Measurements from ENCODE around the gene PTX4.
"Not testable (repeated sequence)": the region's sequence is repeated elsewhere in the genome, so short reads cannot be mapped to it uniquely, and the experiment has no call there.

PTX4 gene

GRCh38 chr16:1492082-1492922, 3.6 kb upstream of the PTX4 start:
- DNase-seq, result no peak
- in situ Hi-C loops (cut with HindIII; ENCODE audit: low pct_ligation_motif_present, low pct_unique_long_range_greater_than_20kb, low sequenced_read_pairs), result no loop called here

GRCh38 chr16:1491327-1491726, 2.6 kb upstream of the PTX4 start:
- in situ Hi-C loops (cut with HindIII; ENCODE audit: low pct_ligation_motif_present, low pct_unique_long_range_greater_than_20kb, low sequenced_read_pairs), result no loop called here
- no peak for DNase-seq

- DNase-seq, result no peak
- in situ Hi-C loops (cut with HindIII; ENCODE audit: low pct_ligation_motif_present, low pct_unique_long_range_greater_than_20kb, low sequenced_read_pairs), result loop anchor here (10.0 kb wide), 1 partner anchor 54 kb away; the partner anchor contains the start of gene PERCC1
Observed at GRCh38 chr16:1489077-1489476, 333 bp upstream of the PTX4 start.

GRCh38 chr16:1488054-1488601, 616 bp downstream of the PTX4 start:
- no peak for DNase-seq
- in situ Hi-C loops (cut with HindIII; ENCODE audit: low pct_ligation_motif_present, low pct_unique_long_range_greater_than_20kb, low sequenced_read_pairs), result loop anchor here (10.0 kb wide), 1 partner anchor 53 kb away; the partner anchor contains the start of gene PERCC1

- no peak for DNase-seq
- in situ Hi-C loops (cut with HindIII; ENCODE audit: low pct_ligation_motif_present, low pct_unique_long_range_greater_than_20kb, low sequenced_read_pairs), result loop anchor here (10.0 kb wide), 1 partner anchor 53 kb away; the partner anchor contains the start of gene PERCC1
Observed at GRCh38 chr16:1487395-1488053, 1.2 kb downstream of the PTX4 start.

- in situ Hi-C loops (cut with HindIII; ENCODE audit: low pct_ligation_motif_present, low pct_unique_long_range_greater_than_20kb, low sequenced_read_pairs), result loop anchor here (10.0 kb wide), 1 partner anchor 52 kb away; the partner anchor contains the start of gene PERCC1
- no peak for DNase-seq
Observed at GRCh38 chr16:1486551-1487390, 2.0 kb downstream of the PTX4 start.

- in situ Hi-C loops (cut with HindIII; ENCODE audit: low pct_ligation_motif_present, low pct_unique_long_range_greater_than_20kb, low sequenced_read_pairs), result loop anchor here (10.0 kb wide), 1 partner anchor 51 kb away; the partner anchor contains the start of gene PERCC1
- DNase-seq, result no peak
Observed at GRCh38 chr16:1485847-1486496, 2.8 kb downstream of the PTX4 start.

- in situ Hi-C loops (cut with HindIII; ENCODE audit: low pct_ligation_motif_present, low pct_unique_long_range_greater_than_20kb, low sequenced_read_pairs), result loop anchor here (10.0 kb wide), 1 partner anchor 47 kb away; the partner anchor contains the start of gene PERCC1
Observed at GRCh38 chr16:1481906-1482835, 6.6 kb downstream of the PTX4 start.

GRCh38 chr16:1478937-1479336, 9.8 kb downstream of the PTX4 start:
- DNase-seq; in situ Hi-C loops (cut with HindIII; ENCODE audit: low pct_ligation_motif_present, low pct_unique_long_range_greater_than_20kb, low sequenced_read_pairs): not testable (repeated sequence)

More at GRCh38 chr16:1481906-1482835, 6.6 kb downstream of the PTX4 start:
- DNase-seq, result peak; percentile 79

GRCh38 chr16:1477033-1477432, 11.7 kb downstream of the PTX4 start:
- in situ Hi-C loops (cut with HindIII; ENCODE audit: low pct_ligation_motif_present, low pct_unique_long_range_greater_than_20kb, low sequenced_read_pairs), result no loop called here
- no peak for DNase-seq

- in situ Hi-C loops (cut with HindIII; ENCODE audit: low pct_ligation_motif_present, low pct_unique_long_range_greater_than_20kb, low sequenced_read_pairs), result no loop called here
- no peak for DNase-seq
Observed at GRCh38 chr16:1475552-1476114, 13.1 kb downstream of the PTX4 start.

- peak; percentile 78 for DNase-seq
- in situ Hi-C loops (cut with HindIII; ENCODE audit: low pct_ligation_motif_present, low pct_unique_long_range_greater_than_20kb, low sequenced_read_pairs), result no loop called here
Observed at GRCh38 chr16:1474796-1475551, 13.8 kb downstream of the PTX4 start, which contains the start of gene CLCN7. Gene CLCN7, minus strand, starts transcription at chr16:1475028. Its CDS starts 54 bp downstream, at chr16:1474974.

- in situ Hi-C loops (cut with HindIII; ENCODE audit: low pct_ligation_motif_present, low pct_unique_long_range_greater_than_20kb, low sequenced_read_pairs), result no loop called here
- no peak for DNase-seq
Observed at GRCh38 chr16:1474082-1474795, 14.5 kb downstream of the PTX4 start.

GRCh38 chr16:1472974-1473373, 15.8 kb downstream of the PTX4 start:
- in situ Hi-C loops (cut with HindIII; ENCODE audit: low pct_ligation_motif_present, low pct_unique_long_range_greater_than_20kb, low sequenced_read_pairs), result no loop called here
- DNase-seq, result no peak

GRCh38 chr16:1471569-1472194, 17.1 kb downstream of the PTX4 start:
- in situ Hi-C loops (cut with HindIII; ENCODE audit: low pct_ligation_motif_present, low pct_unique_long_range_greater_than_20kb, low sequenced_read_pairs), result no loop called here
- no peak for DNase-seq
